HG03432 (cell line): ENCODE data around the gene C10orf67.
"Not testable (repeated sequence)": the region's sequence is repeated elsewhere in the genome, so short reads cannot be mapped to it uniquely, and the experiment has no call there.

Source experiments
- ATAC-seq: cut with Tn5 transposase; IDR thresholded peaks from one replicate; pipeline ENCODE4 v1.9.1; 2021; ENCODE audit warnings: mild to moderate bottlenecking, moderate library complexity; ENCODE audit not compliant: unreplicated experiment

C10orf67 gene

GRCh38 chr10:23362879-23363792 is 18.5 kb upstream of the C10orf67 start:
- ATAC-seq, result peak; percentile 52

- ATAC-seq, result peak; percentile 56
These were observed 17.7 kb upstream of the C10orf67 start for GRCh38 chr10:23362069-23362830.

- no peak for ATAC-seq
These were observed 17.1 kb upstream of the C10orf67 start for GRCh38 chr10:23361665-23362064.

- no peak for ATAC-seq
These were observed 15.2 kb upstream of the C10orf67 start for GRCh38 chr10:23359692-23360380.

GRCh38 chr10:23358357-23358756 is 13.8 kb upstream of the C10orf67 start:
- ATAC-seq, result no peak

GRCh38 chr10:23354630-23355279 is 10.2 kb upstream of the C10orf67 start:
- ATAC-seq, result no peak

GRCh38 chr10:23351926-23352519 is 7.4 kb upstream of the C10orf67 start:
- ATAC-seq, result no peak

- ATAC-seq, result not testable (repeated sequence)
These were observed 6.1 kb upstream of the C10orf67 start for GRCh38 chr10:23350706-23351105.

GRCh38 chr10:23345861-23346260 is 1.3 kb upstream of the C10orf67 start:
- no peak for ATAC-seq

- no peak for ATAC-seq
These were observed 881 bp downstream of the C10orf67 start for GRCh38 chr10:23343591-23344240.

GRCh38 chr10:23342213-23342884 is 2.2 kb downstream of the C10orf67 start:
- ATAC-seq, result no peak

GRCh38 chr10:23341004-23341403 is 3.6 kb downstream of the C10orf67 start:
- no peak for ATAC-seq

- ATAC-seq, result no peak
These were observed 4.2 kb downstream of the C10orf67 start for GRCh38 chr10:23340354-23340753.

GRCh38 chr10:23338886-23339285 is 5.7 kb downstream of the C10orf67 start:
- ATAC-seq, result no peak

- ATAC-seq, result no peak
These were observed 6.3 kb downstream of the C10orf67 start for GRCh38 chr10:23338155-23338828.

GRCh38 chr10:23337616-23338015 is 7.0 kb downstream of the C10orf67 start:
- ATAC-seq, result peak; percentile 35

GRCh38 chr10:23331567-23332301 is 12.9 kb downstream of the C10orf67 start:
- ATAC-seq, result no peak

- no peak for ATAC-seq
These were observed 13.6 kb downstream of the C10orf67 start for GRCh38 chr10:23330948-23331347.
